Lower leg skin (tissue), 3 donors: ENCODE data around the gene CCR5AS.

Source experiments
- CTCF ChIP-seq, 3 donors: fragments of 450-650 bp; IDR thresholded peaks; one replicate each; pipeline ENCODE4 v1.5.1; 2016; ENCODE audit warnings: antibody characterized with exemption in 3 of 3, mild to moderate bottlenecking in 3 of 3, moderate library complexity in 2 of 3
- POLR2A ChIP-seq, 2 donors: fragments of 450-650 bp; IDR thresholded peaks; one replicate each; pipeline ENCODE4 v1.6.1; 2016 to 2017; ENCODE audit warnings: antibody characterized with exemption in 2 of 2, mild to moderate bottlenecking in 1 of 2, moderate library complexity in 1 of 2

GRCh38 chr3:46455231-46456115 lies 48.6 kb upstream of the CCR5AS start:
- TF ChIP-seq CTCF (IDR thresholded peaks at IDR 0.05): no peak
- TF ChIP-seq POLR2A (IDR thresholded peaks at IDR 0.05): no peak
